GM18498 (cell line): ENCODE measurements around the gene SPDEF.

Experiments used
- ATAC-seq: cut with Tn5 transposase; IDR thresholded peaks from one replicate; pipeline ENCODE4 v1.9.1; 2021; ENCODE audit warnings: mild to moderate bottlenecking, moderate library complexity; ENCODE audit not compliant: unreplicated experiment

The SPDEF gene

DNA sequence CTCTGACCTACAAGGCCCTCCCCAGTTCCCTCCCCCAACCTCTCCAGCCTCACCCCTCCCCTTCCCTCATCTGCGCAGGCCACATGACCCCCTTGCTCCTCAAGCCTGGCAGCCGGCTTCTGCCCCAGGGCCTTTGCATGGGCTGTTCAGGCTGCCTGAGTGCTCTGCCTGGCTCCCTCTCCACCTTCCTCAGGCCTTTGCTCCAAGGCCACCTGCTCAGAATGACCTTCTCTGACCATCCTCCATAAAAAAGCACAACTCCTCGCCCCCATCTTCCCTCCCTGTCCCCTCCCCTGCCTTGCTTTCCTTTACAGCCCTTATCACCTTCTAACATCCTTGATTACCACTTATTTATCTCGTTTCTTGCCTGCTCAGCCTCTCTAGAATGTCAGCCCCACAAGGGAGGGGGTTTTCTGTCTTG lies 38.7 kb downstream of the SPDEF start:
- ATAC-seq: no peak

DNA sequence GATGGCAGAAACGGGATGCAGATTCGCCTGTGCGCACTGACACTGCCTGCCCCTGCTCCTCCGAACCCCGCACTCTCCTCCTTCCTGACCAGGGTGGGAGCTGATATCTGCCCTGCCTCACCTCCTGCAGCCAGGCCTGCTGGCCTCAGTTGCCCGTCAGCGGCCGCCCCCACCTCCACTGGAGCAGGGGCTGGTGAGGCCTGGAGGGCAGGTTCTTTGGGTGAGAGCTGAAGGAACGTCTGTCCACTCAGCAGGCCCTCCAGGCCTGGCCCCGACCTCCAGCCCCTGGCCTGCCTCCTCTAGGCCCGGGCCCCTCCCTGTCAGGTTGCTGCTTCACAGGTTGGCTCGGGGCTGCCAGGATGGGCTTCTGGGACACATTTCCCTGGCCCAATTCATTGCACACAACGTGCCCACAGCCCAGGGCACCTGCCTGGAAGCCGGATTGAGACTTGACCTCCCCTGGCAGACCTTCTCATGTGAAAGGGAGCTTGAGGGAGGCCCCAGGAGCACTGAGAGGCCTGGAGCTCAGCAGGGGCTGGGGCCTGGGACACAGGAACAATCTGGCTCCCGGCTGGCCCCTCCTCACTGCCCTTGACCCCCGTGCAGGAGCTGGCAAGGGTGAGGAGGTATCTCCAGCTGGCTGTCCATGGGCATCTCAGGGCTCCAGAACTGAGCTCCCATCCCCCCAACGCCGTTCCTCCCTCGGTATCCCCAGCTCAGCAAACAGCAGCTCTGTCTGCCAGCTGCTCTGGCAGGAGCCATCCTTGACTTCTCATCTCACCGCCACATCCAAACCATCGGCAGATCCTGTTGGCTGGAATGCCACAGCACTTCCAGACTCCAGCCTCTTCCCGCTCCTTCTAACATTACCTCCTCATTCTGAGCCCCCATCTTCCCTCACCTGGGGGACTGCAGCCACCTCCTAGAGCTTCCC lies 39.5 kb downstream of the SPDEF start:
- no peak for ATAC-seq

DNA sequence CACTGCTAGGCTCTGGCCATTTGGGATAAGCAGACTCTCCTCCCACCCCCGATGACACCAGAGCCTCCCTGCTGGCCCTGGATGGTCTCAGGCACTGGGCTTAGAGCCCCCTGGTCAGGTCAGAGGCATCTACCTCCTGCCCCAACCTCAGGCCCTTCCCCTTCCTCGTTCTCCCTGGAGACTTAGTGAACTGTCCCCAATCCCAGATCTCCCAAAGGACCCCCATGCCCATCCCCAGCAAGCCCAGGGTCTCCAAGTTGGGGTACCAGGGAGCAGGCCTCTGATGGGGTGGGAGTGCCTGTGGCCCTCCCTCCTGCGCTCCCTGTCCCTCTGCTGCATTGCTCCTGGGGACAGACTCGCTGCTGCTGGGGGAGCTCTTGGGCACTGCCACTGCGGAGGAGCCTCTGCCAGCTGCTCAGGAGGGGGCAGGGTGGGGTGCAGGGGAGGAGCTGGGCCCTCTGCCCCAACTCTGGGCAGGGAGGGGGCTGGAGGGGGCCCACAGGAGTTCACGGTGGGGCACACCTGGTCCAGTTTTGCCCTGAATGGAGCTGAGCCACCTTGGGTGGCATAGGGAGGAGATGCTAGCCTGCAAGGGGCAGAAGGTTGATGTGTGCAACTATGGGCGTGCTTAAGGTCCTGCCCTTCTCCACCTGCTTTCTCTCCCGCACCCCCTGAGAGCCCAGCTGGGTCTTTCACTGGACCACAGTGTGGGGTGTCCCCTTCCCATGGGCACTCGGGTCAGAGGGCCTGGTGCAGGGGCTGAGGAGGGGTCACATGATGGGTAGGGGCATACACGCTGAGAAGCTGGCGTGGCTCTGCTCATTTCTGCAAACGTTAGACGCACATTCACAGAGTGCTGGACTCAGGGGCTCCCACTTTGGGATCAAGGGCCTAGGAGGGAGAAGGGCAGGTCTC lies 40.4 kb downstream of the SPDEF start:
- no peak for ATAC-seq

DNA sequence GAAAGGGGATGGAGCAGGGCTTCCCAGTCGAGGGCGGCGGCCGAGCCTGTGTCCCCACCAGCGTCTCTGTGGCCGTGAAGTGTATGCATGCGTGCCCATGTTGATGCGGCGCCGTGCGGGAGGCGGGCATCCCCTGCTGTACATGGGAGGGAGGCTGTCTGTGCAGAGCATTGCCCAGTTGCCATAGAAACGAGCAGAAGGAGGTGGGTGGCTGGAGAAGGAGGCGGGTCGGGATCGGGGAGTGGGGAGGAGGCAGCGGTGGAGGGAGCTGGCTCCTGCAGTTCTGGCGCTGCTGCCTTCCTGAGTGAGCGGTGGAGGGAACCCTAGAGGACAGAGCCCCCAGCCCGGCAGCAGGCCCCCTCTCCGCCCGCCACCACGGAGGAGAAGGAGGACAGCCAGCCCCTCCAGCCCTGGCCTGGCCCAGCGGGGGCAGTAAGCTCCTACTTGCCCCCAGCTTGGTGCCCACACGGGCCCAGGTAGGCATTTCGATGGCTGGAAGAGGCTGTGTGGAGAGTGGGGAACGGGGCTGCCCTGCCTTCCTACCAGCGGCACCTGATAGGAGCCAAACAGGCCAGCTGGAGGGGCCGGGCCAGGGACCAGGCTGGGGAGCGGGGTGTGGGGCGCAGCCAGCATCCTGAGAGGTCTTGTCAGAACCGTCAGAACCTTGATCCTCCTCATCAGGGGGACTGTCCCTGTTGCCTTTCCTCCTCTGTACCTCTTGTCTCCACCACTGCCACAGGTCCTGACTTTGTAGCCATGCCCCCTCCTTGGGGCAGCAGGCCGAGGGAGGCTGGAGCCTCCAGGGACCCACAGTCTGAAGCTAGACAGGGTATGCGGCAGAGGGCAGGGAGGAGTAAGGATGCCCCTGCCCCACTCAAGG lies 41.3 kb downstream of the SPDEF start:
- ATAC-seq: no peak

DNA sequence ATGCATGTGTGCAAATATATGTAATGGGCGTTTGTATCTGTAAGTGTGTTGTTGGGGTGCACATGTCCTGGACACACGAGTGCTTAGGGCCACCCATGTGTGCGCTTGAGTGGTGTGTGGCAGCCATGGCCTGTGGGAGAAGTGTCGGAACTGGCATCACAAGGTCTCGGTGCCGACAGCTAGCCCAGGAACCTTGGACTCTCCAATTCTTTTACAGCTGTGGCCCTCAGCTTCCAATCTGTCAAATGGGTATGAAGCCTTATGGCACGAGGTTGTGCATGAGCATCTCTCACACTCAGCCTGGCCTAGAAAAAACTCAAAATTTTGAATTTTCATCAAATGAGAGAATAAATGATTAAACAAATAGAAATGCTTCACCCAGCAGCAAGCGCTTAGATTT lies 42.0 kb downstream of the SPDEF start:
- no peak for ATAC-seq

DNA sequence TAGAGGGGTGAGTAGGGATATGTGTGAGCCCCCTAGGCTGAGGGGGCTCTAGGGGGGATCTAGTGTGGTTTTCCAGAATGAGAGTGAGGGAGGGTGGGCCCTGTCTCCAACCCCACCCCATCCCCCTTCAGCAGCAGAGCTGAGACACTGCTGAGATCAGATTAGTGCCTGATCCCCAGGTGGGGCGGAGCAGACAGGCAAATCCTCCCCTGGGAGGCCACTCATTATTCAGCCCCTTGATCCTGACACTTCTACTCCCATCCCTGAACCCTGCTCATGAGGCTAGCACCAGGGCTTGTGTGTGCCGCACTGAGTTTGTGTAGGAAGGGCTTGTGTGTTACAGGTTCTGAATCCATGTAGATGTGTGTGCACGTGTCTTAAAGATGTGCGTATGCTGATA lies 42.5 kb downstream of the SPDEF start:
- no peak for ATAC-seq

DNA sequence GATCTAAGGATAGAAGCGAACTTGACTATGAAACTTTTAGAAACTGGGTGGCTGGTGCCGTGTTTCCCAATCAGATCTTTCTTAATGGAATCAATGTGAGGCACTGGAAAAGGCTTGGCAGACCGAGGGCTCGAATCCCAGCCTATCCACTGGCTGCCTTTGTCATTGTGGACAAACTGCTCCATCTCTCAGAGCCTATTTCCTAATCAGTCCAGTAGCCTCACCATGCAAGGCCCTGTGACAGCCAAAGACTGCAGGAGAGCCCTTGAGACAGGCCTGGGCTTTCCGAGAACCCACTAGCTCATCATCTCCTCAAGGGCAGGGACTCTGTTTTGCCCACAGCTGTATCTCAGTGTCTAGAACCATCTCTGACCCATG lies 43.4 kb downstream of the SPDEF start:
- ATAC-seq: no peak

DNA sequence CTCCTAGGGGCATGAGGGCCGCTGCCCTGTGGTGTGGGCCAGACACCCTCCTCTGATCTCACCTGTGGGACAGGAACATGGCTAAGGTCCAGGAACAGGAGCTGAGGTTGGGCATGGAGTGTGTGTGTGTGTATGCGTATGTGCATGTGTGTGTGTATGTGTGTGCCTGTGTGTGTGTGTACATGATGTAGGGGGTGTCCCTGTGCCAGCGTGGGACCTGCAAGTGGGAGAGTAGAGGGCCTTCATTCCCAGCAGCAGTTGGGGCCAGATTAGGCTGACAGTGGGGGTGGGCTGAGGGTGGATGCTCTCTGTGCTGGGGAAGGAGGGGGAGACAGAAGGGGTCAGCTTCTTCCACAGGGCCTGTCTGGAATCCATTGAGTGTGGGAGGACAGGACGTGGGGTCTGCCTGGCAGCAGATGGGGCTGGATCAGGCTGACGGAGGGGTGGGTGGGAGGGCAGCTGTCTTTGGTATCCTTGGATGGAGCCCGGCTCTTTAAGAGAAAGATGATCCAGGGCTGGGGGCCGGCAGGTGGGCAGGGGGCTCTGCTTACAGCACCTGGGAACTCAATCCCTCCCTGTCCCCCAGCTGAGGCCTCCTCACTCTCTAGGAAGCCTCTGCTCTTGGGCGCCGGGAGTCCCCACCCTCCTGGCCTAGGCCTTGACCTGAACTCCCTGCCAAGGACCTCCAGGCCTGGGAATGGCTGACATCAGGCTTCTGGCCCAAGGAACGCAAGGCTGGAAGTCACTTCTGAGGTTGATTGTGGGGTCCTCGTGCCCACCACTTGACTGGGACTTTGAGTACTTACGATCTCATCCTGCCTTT lies 44.0 kb downstream of the SPDEF start:
- ATAC-seq: no peak

DNA sequence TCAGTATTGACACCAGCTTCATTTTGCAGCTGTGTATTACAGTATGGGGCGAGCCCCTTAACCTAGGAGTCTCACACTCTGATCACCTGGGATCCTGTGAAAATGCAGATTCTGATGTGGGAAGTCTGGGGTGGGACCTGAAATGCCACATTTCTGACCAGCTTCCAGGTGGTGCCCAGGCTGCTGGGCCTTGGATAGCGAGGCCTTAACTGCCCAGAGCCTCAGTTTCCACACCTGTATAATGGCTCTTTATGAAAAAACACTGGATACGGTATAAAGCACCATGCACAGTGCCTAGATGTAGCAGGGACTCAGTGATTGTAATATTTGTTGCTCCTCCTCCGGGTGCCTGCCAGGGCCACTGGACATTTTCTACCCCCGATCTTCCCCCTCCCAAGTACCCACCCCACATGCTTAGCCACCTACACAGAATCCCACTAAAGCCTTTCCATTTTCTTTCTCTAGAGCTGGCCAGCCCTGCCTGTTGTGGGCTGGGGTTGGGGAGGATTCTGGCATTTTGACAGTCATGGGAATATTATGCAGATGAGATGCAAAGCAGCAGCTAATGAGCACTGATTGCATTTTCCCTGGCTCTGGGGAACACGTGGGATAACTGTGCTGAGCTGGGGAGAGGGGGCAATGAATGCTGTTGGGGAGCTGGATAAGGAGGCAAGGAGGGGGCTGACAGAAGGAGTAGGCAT lies 44.8 kb downstream of the SPDEF start:
- no peak for ATAC-seq

DNA sequence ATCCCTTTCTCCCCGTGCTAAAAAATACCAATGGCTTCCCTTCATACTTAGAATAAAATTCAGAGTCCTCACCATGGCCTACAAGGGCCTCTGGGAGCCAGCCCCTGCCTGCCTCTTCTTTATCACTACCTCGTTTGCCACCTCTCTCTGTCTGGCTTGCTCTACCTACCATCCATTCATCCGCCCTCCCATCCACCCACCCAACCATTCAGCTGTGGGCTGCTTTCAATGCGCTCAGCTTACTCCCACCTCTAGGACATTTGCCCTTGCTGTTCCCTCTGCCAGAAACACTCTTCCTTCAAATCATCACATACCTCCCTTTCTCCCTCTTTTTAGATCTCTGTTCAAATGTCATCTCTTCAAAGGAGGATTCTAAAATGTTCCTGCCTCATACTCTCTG lies 45.8 kb downstream of the SPDEF start:
- no peak for ATAC-seq

DNA sequence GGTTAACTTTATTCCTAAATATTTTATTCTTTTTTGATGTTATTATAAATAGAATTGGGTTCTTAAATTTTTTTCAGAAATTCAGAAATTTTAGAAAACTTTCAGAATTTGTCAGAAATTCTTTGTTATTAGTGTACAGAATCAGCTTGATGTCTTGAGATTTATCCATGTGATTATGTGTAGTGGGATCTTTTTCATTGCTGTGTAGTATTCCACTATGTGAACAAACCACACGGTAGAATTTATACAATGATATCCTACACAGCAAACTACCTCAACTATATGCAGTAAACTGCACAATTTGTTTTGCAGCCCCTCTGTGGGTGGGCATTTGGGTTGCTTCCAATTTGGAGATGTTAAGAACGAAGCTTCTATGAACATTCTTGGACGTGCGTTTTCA lies 46.3 kb downstream of the SPDEF start:
- no peak for ATAC-seq

DNA sequence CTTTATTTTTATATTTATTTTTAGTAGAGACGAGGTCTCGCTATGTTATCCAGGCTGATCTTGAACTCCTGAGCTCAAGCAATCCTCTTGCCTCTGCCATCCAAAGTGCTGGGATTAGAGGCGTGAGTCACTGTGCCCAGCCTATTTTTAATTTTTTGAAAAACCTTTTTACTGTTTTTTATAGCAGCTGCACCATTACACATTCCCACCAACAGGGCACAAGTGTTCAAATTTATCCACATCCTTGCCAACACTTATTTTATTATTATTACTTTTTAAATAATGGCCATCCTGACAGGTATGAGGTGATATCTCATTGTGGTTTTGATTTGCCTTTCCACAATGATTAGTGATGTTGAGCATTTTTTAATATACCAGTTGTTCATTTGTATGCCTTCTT lies 47.7 kb downstream of the SPDEF start:
- ATAC-seq: no peak

DNA sequence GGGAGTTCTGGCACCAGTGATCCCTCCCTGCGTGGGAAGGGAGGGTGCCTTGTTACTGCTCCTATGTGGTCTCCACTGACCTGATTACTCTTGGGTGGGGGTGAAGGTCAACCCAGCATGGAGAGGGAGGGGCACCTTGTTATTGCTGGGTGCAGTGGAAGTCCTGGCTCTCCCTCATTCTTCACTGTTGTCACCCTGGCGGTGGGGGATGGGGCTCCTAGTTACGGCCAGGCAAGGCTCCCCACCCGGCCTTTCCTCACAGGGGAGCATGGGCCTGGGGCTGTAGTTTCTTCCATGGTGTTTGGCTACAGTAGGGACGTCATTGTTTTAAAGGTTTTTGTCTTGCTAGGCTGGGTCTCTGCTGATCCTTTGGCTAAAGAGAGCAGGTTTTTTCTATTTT lies 49.4 kb downstream of the SPDEF start:
- ATAC-seq: no peak

DNA sequence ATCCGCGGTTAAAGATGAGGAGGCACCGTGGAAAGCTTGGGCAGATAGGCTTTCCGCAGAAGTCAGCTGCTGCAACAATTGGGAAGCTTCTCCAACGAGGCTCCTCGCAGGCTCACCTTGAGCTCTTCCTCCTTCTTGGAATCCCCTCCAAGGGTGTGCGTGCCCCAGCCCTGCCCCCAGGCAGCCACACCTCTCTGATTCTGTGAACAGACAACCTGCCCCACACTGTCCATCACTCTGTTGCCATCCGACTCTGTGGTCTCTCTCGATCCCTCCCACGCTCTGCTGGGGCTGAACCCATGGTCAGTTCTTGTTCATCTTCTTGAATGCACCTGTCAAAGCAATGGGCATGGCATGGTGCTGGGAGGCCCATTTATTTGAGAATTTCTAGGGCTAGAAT lies 58.7 kb downstream of the SPDEF start:
- ATAC-seq: no peak

DNA sequence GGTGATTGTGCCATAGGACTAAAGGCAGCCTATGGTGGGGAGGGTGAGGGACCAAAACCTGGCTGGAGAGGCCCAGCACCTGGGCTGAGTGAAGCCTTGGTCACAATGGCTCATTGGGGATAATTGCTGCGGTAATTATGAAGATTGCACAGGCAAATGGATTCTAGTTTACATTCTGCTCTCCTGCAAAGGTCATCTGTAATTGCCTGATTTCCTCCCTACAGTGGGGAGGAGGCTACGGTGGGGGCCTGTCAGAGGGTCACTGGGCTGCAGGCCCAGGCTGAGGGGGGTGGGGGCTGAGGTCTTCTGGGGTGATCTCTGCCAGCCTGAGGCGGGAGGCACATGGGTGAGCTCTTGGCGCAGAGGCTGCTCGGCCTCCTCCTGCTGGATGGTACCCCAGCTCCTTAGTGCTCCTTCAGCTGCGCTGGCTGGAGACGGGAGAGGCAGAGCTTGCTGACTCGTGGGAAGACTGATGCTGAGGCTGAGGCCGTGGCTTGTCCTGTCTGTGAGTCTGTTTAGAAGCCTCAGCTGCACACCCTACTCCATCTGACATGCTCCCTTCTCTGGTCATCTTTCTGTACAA lies 59.9 kb downstream of the SPDEF start:
- no peak for ATAC-seq

DNA sequence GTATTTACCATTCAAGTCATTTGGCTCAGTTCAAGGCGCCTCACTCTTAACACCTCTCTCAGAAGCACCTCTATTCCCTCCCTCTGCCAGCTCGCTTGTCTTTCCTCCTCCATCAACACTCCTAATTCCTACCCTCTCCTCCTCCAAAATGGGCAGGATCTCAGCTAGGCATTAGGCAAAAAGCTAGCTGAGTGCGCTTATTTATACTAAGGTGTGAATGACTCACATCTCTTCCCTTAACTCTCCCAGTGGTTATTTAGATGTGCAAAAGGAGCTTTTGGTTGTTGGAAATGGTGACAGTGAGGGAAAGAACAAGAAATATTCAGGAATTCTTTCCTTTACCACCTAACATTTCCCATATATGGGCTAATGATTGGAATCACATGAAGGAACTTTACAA lies 61.2 kb downstream of the SPDEF start:
- ATAC-seq: no peak

DNA sequence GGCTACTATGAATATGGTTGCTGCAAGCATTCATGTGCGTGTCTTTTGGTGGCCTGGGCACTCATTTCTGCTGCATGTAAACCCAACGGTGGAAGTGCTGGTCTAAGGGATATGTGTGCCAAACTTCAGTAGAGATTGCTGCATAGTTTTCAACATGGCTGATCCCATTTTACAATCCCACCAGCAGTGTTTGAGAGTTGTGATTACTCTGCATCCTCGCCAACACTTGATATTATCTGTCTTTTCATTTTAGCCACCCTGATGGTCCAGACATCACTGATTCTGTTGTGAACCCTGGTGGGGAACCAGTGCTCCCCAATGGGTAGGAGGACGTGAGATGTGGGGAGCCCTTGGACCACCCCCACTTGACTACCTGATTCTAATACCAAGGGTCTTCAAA lies 62.8 kb downstream of the SPDEF start:
- no peak for ATAC-seq

DNA sequence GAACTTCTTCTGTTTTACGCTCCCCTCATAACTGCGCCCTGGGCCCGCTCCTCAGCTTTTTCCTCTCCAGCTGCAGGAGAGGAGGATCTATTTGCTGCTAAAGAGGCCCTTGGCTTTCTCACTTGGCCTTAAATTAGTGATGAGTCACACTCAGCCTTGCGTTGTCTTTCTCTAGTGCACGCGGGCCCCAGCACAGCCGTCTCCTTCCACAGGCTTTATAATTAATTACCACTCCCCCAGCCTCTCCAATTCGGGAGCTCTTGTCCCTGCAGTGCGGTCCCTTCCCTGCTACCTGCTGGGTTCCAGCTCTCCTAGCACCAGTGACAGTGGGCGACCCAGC lies 65.1 kb downstream of the SPDEF start:
- ATAC-seq: no peak

DNA sequence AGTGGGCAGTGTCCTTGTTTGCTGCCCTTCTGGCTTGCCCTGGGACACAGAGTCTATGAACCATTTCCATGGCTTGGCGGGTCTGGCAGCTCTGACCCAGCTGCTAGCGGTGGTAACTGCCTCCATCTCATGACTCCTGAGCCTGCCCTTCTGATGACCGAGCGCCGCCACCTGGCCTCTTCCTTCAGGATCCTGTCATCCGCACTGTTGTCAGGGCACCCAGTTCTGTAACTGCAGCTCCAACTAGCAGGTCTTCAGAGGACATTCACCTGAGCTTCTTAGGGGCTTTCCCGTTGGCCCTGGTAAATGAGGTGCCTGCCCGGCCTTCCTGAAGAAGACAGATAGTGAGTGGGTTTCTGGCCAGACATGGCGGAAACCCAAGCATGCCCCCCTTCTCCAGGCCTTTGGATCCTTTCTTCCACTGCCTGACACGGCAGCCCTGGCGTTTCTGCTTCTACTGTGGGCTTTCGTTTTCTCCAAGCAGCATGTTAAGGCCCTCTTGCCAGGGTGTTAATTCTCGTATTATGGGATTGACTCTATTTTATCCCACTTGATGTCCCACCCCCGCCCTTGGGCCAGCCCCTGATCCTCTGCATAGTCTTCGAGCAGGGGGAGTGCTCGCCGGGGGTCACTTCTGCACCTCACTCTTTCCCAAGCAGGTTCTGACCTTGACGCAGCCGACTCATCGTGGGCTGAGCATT lies 65.6 kb downstream of the SPDEF start:
- no peak for ATAC-seq
